ENCODE results near the gene KCNC2.

- TF ChIP-seq, protein P1, sequence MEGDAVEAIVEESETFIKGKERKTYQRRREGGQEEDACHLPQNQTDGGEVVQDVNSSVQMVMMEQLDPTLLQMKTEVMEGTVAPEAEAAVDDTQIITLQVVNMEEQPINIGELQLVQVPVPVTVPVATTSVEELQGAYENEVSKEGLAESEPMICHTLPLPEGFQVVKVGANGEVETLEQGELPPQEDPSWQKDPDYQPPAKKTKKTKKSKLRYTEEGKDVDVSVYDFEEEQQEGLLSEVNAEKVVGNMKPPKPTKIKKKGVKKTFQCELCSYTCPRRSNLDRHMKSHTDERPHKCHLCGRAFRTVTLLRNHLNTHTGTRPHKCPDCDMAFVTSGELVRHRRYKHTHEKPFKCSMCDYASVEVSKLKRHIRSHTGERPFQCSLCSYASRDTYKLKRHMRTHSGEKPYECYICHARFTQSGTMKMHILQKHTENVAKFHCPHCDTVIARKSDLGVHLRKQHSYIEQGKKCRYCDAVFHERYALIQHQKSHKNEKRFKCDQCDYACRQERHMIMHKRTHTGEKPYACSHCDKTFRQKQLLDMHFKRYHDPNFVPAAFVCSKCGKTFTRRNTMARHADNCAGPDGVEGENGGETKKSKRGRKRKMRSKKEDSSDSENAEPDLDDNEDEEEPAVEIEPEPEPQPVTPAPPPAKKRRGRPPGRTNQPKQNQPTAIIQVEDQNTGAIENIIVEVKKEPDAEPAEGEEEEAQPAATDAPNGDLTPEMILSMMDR (IDR thresholded peaks at IDR 0.05 in 2 of 3, conservative IDR thresholded peaks at IDR 0.05 in 1 of 3; ENCODE audit: insufficient read depth in 2 of 3, low read depth in 1 of 3, low read length in 3 of 3), result no peak
- TF ChIP-seq PRDM10 (IDR thresholded peaks at IDR 0.05; ENCODE audit: partially characterized antibody) (no peak), TFAP4 (CRISPR knock-in tag; IDR thresholded peaks at IDR 0.05; ENCODE audit: borderline replicate concordance) (no peak), FUS (optimal IDR thresholded peaks at IDR 0.05; ENCODE audit: low read depth, low read length) (no peak), ZC3H4 (CRISPR knock-in tag; IDR thresholded peaks at IDR 0.05; ENCODE audit: borderline replicate concordance) (no peak)
These were observed 38.9 kb downstream of the KCNC2 start for GRCh38 chr12:75170640-75171185.
